Heart left ventricle (tissue), 13 donors: ENCODE results near the gene ACSL1.

ENCODE experiments used
- CTCF ChIP-seq, 12 donors: fragments of 200-600 bp; sonication (generic) in 4 of 12; IDR thresholded peaks; one replicate each; pipeline versions ENCODE4 v1.5.0 to v1.8.0; 2018 to 2022; ENCODE audit warnings: antibody characterized with exemption in 12 of 12, mild to moderate bottlenecking in 5 of 12
- POLR2A ChIP-seq, 2 donors: fragments of 450-650 bp; IDR thresholded peaks; one replicate each; pipeline ENCODE4 v1.6.1; 2017; ENCODE audit warnings: antibody characterized with exemption in 2 of 2, mild to moderate bottlenecking in 2 of 2, moderate library complexity in 2 of 2
- donor health status: ischemic (EF 13 %, LVEDD 7.1; RV severe dilation, severe dysfunction).
- donor health status: DM: no; HTN: yes; CAD: no.
- donor health status: DM: no; HTN: no; CAD: no.
- donor health status: ischemic (EF 25% LVEDD 6.9; RV normal size, moderate dysfunction).
- donor health status: ischemic (EF 25% LVEDD 5.7; RV mildly dilated, moderate dysfunction).
- donor health status: ischemic (EF 35%, LVEDD 5.7; RV mildly dilated, moderate dysfunction).
- donor health status: nonischemic (EF 11% LVEDD 7.7; RV severe dilation, severe dysfunction).
- donor health status: DM: yes; HTN: yes; CAD: no.
- donor health status: PGD.
- donor health status: ischemic (EF 29% LVEDD 5.4; RV normal size, mild dysfunction).
- donor health status: nonischemic (EF 23%, LVEDD 6.1; RV moderate dilation, normal function).

GRCh38 chr4:184755278-184755677, 70.5 kb downstream of the ACSL1 start:
- no peak for TF ChIP-seq CTCF (IDR thresholded peaks at IDR 0.05)
- no peak for TF ChIP-seq POLR2A (IDR thresholded peaks at IDR 0.05)
